Tibial artery (tissue), 4 donors: ENCODE data around the gene KCNJ1.
A peak's percentile ranks its signal among the peaks of the same experiment; 100 is the strongest.

ENCODE experiments used
- DNase-seq, 2 donors: peaks; one replicate each; pipeline ENCODE4 v3.0.0-alpha.2; 2019
- H3K27ac ChIP-seq, 2 donors: fragments of 200-600 bp; sonication (generic) in 1 of 2; 1 replicate in 1 of 2; 2 replicates in 1 of 2; pipeline ENCODE4 v1.5.1; 2018 to 2019; ENCODE audit warnings: mild to moderate bottlenecking in 1 of 2
- H3K27me3 ChIP-seq, 2 donors: fragments of 200-600 bp; sonication (generic) in 1 of 2; one replicate each; pipeline versions ENCODE4 v1.5.1 to v1.6.0; 2016 to 2019
- H3K36me3 ChIP-seq, 3 donors: fragments of 200-600 bp; sonication (generic) in 2 of 3; one replicate each; pipeline ENCODE4 v1.5.1; 2016 to 2019; ENCODE audit warnings: mild to moderate bottlenecking in 2 of 3
- H3K4me1 ChIP-seq, 4 donors: fragments of 200-600 bp; sonication (generic) in 2 of 4; 1 replicate in 3 of 4; 2 replicates in 1 of 4; pipeline ENCODE4 v1.5.1; 2016 to 2019
- H3K4me3 ChIP-seq, 2 donors: fragments of 200-600 bp; sonication (generic) in 1 of 2; 1 replicate in 1 of 2; 2 replicates in 1 of 2; pipeline ENCODE4 v1.5.1; 2018 to 2019; ENCODE audit warnings: mild to moderate bottlenecking in 2 of 2
- H3K9me3 ChIP-seq, 3 donors: fragments of 200-600 bp; sonication (generic) in 1 of 3; one replicate each; pipeline ENCODE4 v1.5.1; 2016 to 2019
- intact Hi-C: fragments of 100-400 bp; cut with DNase I; formaldehyde crosslinking; loops from one replicate; pipeline ENCODE4 v1.15.0; 2023; ENCODE audit warnings: low total_unique reads
- TF ChIP-seq, protein P1 (sequence below), 2 experiments: fragments of 200-600 bp in 1 of 2; fragments of 450-650 bp in 1 of 2; IDR thresholded peaks; one replicate each; pipeline ENCODE4 v1.5.1; 2017 to 2019; ENCODE audit warnings: antibody characterized with exemption in 2 of 2, mild to moderate bottlenecking in 1 of 2, moderate library complexity in 1 of 2

Gene KCNJ1

DNA sequence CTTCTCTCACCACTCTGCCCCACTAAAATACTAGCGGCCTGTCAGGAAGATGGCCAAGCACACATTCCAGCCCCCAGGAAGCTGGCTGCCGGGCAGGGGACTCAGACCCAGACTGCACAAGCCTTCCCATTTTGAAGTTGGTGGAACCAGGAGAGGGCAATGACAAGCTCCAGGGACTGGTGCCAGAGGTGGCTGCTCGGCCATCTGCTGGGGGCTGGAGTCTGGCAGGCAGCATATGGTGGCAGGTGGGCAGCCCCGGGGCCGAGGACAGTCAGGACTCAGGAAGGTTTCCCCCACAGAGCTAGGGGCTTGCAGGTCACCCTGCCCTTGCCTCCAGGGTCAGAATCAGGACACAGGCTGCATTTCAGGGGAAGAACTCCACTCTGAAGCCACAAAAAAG is 46.7 kb upstream of the KCNJ1 start:
- DNase-seq = no peak
- TF ChIP-seq, protein P1, sequence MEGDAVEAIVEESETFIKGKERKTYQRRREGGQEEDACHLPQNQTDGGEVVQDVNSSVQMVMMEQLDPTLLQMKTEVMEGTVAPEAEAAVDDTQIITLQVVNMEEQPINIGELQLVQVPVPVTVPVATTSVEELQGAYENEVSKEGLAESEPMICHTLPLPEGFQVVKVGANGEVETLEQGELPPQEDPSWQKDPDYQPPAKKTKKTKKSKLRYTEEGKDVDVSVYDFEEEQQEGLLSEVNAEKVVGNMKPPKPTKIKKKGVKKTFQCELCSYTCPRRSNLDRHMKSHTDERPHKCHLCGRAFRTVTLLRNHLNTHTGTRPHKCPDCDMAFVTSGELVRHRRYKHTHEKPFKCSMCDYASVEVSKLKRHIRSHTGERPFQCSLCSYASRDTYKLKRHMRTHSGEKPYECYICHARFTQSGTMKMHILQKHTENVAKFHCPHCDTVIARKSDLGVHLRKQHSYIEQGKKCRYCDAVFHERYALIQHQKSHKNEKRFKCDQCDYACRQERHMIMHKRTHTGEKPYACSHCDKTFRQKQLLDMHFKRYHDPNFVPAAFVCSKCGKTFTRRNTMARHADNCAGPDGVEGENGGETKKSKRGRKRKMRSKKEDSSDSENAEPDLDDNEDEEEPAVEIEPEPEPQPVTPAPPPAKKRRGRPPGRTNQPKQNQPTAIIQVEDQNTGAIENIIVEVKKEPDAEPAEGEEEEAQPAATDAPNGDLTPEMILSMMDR (IDR thresholded peaks at IDR 0.05) = no peak
- H3K27me3 ChIP-seq = no peaks in the 10 kb centered on the region
- no peak overlapping the region for H3K4me3 ChIP-seq
- no peaks in the 10 kb centered on the region for H3K9me3 ChIP-seq
- intact Hi-C loops = no loop called here
- H3K4me1 ChIP-seq = peaks cover 0 to 4% (median 2%) of the 10 kb centered on the region in 4 donors
- no peak overlapping the region for H3K27ac ChIP-seq
- H3K36me3 ChIP-seq = no peaks in the 10 kb centered on the region

DNA sequence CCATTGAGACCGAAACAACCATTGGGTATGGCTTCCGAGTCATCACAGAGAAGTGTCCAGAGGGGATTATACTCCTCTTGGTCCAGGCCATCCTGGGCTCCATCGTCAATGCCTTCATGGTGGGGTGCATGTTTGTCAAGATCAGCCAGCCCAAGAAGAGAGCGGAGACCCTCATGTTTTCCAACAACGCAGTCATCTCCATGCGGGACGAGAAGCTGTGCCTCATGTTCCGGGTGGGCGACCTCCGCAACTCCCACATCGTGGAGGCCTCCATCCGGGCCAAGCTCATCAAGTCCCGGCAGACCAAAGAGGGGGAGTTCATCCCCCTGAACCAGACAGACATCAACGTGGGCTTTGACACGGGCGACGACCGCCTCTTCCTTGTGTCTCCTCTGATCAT is 44.6 kb upstream of the KCNJ1 start:
- Histone ChIP-seq H3K36me3 (no peaks in the 10 kb centered on the region), H3K4me1 (peaks cover 0 to 15% (median 12%) of the 10 kb centered on the region in 4 donors), H3K27ac (no peak overlapping the region), H3K9me3 (no peaks in the 10 kb centered on the region), H3K27me3 (no peaks in the 10 kb centered on the region), H3K4me3 (no peak overlapping the region)
- TF ChIP-seq, protein P1 (IDR thresholded peaks at IDR 0.05) = no peak
- intact Hi-C loops = no loop called here
- peak in 1 of 2 donors; percentile 58 for DNase-seq

DNA sequence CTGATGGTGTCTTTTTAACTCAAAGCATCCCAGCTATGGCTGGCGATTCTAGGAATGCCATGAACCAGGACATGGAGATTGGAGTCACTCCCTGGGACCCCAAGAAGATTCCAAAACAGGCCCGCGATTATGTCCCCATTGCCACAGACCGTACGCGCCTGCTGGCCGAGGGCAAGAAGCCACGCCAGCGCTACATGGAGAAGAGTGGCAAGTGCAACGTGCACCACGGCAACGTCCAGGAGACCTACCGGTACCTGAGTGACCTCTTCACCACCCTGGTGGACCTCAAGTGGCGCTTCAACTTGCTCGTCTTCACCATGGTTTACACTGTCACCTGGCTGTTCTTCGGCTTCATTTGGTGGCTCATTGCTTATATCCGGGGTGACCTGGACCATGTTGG is 44.1 kb upstream of the KCNJ1 start:
- intact Hi-C loops = no loop called here
- no peak for DNase-seq
- no peak overlapping the region for H3K4me3 ChIP-seq
- H3K36me3 ChIP-seq = no peaks in the 10 kb centered on the region
- H3K27me3 ChIP-seq = no peaks in the 10 kb centered on the region
- peaks cover 0 to 16% (median 13%) of the 10 kb centered on the region in 4 donors for H3K4me1 ChIP-seq
- TF ChIP-seq, protein P1 (IDR thresholded peaks at IDR 0.05) = no peak
- H3K27ac ChIP-seq = no peak overlapping the region
- H3K9me3 ChIP-seq = no peaks in the 10 kb centered on the region

DNA sequence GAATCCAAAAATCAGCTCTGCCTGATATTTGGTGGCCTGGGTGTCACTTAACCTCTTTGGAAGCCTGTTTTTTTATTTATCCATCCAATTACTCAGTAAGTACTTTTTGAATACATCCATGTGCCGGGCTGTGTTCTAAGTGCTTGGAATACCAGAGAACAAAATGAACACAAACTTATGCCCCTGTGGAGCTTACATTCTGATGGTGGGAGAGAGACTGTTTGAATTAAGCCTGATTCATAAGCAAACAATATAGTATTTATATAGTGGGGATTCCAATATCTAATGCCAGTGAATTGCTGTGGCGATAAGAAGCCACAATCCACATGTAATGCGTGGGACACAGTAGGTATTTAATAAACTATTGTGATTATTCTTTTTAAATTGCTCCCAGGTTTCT is 43.5 kb upstream of the KCNJ1 start:
- no peaks in the 10 kb centered on the region for H3K36me3 ChIP-seq
- intact Hi-C loops = no loop called here
- no peak overlapping the region for H3K4me3 ChIP-seq
- H3K27me3 ChIP-seq = no peaks in the 10 kb centered on the region
- H3K9me3 ChIP-seq = no peaks in the 10 kb centered on the region
- TF ChIP-seq, protein P1 (IDR thresholded peaks at IDR 0.05) = no peak
- no peak for DNase-seq
- no peak overlapping the region for H3K27ac ChIP-seq
- peaks cover 0 to 22% (median 18%) of the 10 kb centered on the region in 4 donors for H3K4me1 ChIP-seq

DNA sequence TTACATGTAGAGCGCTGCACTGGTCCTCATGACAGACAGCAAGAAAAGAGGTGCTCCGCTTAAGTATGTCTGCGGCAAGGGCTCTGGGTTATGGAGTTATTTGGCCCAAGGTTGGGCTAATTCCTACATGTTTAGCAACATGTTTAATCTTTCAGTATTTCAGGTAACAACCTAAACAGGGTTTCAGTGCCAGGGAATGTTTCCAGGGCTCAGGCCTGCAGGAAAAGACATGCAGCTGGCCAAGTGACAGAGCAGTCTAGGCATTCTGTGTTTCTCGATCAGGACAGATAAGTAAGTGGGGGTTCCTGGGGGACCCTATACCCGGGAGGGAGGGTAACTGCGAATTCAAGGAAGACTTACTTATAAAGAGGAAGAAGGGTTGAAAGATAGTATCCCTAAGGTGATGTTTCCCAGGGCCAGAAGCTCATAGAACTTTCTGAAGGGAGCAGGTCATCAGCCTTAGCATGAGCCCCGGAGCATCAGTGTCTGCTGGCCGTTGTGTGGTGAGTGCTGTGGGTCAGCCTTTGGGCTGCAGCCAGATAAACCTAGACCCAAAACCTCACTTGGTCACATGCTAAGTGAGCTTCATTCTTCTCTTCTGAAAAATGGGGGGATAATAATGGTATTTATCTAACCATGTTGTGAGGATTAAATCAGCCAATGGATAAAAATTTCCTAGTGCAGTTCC is 42.5 kb upstream of the KCNJ1 start:
- TF ChIP-seq, protein P1 (IDR thresholded peaks at IDR 0.05) = no peak
- Histone ChIP-seq H3K36me3 (no peaks in the 10 kb centered on the region), H3K4me3 (no peak overlapping the region), H3K9me3 (no peaks in the 10 kb centered on the region), H3K27ac (no peak overlapping the region), H3K27me3 (no peaks in the 10 kb centered on the region), H3K4me1 (peaks cover 0 to 31% (median 26%) of the 10 kb centered on the region in 4 donors)
- intact Hi-C loops = no loop called here
- no peak for DNase-seq
